ENCODE measurements around the gene CAMSAP2.

Gene CAMSAP2, protein sequence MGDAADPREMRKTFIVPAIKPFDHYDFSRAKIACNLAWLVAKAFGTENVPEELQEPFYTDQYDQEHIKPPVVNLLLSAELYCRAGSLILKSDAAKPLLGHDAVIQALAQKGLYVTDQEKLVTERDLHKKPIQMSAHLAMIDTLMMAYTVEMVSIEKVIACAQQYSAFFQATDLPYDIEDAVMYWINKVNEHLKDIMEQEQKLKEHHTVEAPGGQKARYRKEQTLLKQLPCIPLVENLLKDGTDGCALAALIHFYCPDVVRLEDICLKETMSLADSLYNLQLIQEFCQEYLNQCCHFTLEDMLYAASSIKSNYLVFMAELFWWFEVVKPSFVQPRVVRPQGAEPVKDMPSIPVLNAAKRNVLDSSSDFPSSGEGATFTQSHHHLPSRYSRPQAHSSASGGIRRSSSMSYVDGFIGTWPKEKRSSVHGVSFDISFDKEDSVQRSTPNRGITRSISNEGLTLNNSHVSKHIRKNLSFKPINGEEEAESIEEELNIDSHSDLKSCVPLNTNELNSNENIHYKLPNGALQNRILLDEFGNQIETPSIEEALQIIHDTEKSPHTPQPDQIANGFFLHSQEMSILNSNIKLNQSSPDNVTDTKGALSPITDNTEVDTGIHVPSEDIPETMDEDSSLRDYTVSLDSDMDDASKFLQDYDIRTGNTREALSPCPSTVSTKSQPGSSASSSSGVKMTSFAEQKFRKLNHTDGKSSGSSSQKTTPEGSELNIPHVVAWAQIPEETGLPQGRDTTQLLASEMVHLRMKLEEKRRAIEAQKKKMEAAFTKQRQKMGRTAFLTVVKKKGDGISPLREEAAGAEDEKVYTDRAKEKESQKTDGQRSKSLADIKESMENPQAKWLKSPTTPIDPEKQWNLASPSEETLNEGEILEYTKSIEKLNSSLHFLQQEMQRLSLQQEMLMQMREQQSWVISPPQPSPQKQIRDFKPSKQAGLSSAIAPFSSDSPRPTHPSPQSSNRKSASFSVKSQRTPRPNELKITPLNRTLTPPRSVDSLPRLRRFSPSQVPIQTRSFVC (N-terminal part only)

DNA sequence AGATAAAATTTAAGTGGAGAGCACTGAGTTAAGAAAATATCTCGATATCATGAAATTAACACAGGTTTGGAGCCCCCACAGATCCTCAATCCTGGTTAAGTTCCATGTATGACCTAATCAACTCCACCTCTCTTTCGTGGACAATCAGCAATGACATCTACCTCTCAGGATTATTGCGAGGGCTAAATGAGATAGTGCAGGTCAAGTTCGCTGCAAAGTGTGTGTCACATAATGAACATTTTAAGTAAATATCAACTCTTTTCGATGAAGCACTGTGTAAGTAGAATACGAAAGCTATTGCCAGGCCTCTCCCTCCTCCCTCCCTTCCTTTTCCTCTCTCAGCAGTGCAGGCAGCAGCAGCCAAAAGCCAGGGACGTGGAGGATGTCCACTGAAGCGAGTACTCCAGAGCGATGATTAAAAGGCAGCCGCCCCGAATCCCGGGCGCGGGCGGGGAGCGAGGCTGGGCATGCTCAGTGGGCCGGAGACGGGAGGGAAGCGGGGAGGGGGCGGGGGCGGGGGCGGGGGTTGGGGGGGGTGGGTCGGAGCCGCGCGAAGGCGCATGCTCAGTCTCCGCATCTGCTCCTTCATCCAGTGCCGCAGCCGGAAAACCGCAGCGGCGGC lies at the start of gene CAMSAP2:
CAMSAP2 (plus strand) TSS at position 567 of the 622 bp plus-strand sequence. CDS start 935 bp downstream, outside the sequence.
- peak; percentile 61 for DNase-seq

GRCh38 chr1:200692316-200692715 lies 46.4 kb upstream of the CAMSAP2 start:
- DNase-seq: no peak

DNA sequence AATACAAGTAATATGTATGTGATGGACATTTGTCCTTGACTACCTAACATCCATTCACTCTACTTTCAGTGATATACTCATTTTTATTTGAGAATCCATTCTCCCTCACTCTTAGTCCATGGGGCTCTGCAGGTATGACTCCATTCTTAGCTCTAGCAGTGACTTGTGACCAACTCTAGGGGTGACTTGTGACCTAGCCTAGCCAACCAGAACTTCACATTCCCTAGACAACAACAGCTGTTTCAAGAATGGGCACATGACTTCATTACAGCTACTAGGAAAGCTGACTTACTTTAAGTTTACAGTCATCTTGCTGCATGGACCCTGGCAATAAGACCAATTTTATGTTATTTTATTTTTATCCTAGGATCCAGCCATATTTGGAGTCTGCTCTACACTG lies 45.4 kb upstream of the CAMSAP2 start:
- DNase-seq: no peak

GRCh38 chr1:200694738-200695137 lies 44.0 kb upstream of the CAMSAP2 start:
- DNase-seq: no peak

- peak; percentile 20 for DNase-seq
Observed at GRCh38 chr1:200699871-200700270, 38.8 kb upstream of the CAMSAP2 start.

DNA sequence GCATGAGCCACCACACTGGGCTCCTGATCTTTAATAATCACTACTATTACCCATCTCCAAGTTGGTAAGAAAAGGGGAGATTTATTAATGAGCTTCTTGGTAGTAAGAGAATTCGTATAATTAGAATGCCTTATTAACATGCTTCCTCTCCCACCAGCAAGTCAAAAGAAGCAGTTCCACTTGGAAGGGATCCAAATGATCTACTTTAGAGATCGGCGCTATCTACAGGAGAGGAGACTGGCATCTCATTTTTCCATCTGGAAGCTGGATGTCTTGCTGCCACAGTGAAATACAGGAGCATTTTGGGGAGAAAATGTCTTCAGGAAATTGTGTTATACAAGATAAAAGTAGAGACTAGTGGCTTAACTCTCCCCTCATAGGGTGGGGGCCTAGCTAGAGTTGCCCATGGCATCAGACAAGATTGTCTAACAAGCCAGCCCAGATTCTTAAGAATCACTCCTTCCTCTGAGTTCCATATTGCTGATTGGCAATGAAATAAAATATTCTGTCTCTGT lies 33.6 kb upstream of the CAMSAP2 start:
- no peak for DNase-seq

DNA sequence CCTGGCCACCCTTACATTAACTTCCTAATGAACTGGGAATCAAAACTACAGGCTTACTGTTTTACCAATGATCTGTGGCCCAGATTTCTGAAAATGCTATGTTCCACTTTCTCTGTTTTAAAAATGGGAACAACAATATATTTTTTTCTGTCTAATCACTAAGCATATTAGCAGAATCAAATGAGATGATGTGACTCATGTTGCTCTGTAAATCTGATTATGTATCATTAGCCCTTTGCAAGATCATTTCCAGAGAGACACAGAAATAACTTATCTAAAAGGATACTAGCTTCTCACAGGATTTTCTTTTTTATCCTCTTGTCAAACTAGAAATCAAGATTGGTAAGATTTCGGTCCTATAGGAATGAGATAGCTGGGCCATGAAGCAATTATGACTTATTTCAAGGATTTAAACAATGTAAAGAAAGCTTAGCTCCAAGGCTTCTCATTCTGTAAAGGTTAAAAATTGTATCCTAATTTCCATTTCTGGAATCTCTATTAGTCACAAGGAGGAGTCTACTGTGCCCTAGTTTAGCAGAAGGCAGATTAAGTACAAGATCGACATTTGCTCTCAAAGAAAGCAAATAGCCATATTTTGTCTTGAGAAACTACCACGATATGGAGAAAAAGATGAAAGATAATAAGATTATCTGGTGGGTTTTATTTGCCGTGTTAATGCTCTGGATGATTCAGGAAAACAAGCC lies 32.4 kb upstream of the CAMSAP2 start:
- DNase-seq: no peak

DNA sequence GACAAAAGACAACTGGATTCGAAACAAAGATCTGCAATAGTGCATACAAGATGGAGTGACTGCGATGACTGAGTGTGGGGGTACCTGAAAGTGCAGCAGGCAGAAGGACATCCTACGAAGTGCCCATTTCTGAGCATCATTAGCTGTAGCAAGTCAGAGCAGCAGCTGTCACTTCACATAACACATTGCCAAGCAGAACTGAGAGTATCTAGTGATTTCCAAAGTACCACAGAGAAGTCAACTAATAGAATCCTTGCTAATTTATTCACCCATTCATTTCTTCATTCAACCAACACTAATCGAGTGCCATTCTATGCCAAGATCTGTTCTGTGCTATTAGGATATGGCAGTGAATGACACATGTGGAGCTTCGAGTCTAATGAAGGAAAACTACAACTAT lies 31.6 kb upstream of the CAMSAP2 start:
- no peak for DNase-seq

DNA sequence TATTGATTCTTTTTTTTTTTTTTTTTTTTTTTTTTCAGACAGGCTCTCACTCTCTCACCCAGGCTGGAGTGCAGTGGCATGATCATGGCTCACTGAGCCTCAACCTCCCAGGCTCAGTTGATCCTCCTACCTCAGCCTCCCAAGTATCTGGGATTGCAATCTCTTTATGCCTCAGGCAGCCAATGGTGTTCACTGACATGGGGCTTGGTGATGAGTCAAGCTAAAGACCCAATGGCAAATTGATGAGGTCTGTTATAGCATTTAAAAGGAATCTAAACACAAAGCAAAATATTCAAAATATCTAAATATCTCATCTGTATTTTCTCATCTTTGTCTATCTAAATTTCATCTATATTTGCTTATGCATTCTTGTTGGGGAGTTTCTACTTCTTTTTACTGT lies 30.5 kb upstream of the CAMSAP2 start:
- no peak for DNase-seq

DNA sequence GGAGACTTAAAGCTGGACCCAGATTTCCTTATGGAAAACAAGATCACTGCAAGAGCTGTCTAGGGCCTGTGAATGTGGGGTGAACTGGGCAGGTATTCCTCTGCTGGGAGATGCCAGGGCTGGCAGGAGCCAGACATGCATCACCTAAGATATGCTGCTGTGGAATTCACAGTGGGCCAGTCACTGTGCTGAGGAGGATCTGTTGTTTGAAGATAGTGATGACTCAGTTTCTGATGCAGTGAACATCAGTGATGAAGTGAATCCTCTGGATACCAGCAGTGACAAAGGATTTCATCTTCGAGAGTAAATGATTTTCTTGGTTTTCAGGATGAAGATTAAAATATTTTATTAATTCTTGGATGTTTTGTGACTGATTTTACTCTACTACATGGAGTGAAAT lies 29.9 kb upstream of the CAMSAP2 start:
- no peak for DNase-seq

DNA sequence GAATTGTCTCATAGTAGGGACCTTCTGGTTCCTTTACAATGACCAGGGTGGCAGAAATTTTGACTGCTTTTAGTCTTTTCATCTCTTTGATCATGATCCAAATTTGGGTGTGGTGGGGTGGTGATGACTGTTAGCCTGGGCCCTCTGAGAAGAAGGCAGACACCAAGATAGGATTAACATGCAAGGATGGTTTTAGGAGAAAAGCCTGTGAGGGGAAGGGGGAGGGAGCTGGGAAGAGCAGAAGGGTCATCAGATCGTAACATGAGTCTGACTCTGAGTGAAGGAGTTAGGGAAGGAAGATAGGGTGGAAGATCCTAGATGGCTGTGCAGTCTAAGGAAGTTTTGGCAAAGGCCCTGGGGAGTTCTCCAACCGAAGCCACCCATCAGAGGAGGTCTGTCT lies 28.5 kb upstream of the CAMSAP2 start:
- no peak for DNase-seq

GRCh38 chr1:200714504-200715187 lies 24.0 kb upstream of the CAMSAP2 start:
- DNase-seq: no peak

DNA sequence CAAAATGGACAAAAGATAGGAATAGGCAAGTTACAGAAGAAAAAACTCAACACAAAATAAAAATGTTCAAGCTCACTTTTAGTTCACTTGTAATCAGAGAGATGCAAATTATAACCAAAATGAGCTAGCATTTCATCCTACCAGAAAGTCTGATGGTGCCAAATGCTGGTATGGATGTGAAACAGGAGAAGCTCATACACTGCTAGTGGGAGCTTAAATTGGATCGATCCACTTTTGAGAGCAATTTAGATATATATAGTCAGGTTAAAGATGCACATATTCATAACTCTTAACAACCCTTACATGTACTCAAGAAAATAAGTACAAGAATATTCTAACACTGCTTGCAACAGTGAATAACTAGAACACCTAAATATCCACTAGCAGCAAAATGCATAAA lies 18.5 kb upstream of the CAMSAP2 start:
- DNase-seq: no peak

DNA sequence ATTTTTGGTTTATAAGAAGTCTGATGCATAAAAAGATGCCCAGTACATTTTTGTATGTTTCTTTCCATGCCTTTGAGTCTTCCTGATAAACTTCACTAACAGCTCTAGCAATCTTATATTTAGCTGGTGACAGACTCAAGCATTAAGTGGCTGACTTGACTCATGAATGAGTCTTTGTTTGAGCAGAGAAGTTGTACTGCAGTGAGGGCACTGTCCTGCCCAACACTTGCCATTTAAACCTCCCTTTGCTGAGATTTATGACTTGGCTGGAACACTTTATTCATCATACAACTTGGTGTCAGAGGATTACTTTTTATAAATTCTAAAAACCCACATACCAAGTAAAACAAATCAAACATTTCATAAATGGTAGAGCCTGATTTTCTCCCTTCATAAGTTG lies 14.6 kb upstream of the CAMSAP2 start:
- no peak for DNase-seq

DNA sequence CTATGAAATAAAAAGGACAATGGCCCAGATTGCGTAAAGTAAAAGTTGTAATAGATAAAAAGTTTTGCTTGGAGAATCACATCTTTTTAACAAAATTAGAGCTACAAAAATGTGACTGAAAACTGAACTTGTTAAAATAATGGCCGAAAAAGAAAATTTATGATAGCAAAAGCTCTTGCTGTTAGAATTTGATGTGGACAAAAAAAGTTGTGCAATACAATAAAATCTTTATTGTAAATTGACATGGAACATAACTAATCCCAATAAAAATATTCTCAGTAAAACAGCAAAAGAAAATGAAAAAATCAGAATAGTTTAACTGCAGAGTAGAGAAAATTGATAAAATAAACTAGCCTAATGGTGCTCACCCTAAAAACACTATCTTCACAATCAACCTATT lies 11.4 kb upstream of the CAMSAP2 start:
- DNase-seq: no peak

- no peak for DNase-seq
Observed at GRCh38 chr1:200729863-200730262, 8.8 kb upstream of the CAMSAP2 start.

DNA sequence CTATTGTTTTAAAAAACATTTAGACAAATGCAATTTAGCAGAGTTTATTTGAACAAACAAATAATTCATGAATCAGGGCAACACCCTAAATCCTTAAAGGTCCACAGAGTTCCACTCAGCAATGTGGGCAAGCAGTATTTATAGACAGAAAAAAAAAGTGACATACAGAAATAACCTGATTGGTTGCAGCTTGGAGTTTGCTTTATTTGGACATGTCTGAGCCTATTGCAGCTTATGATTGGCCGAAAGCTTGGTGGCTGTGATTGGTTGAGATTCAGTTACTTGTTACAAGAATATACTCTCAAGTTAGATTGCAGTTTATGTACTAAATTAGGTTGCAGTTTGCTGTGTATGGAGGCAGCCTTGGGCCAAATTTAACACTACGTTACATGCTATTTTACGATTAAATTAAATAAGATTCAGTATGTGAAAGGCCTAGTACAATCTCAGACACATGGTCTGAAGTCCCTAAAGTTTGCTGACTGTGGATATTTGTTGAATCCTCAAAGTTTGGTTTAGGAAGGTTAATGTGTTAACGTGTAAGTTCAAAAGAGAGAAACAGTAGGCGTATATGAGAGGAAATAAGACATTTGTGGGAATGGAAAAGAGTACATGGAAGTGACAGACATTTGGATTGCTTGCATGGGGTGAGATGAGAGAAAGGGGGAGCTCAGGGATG lies 6.9 kb upstream of the CAMSAP2 start:
- no peak for DNase-seq

DNA sequence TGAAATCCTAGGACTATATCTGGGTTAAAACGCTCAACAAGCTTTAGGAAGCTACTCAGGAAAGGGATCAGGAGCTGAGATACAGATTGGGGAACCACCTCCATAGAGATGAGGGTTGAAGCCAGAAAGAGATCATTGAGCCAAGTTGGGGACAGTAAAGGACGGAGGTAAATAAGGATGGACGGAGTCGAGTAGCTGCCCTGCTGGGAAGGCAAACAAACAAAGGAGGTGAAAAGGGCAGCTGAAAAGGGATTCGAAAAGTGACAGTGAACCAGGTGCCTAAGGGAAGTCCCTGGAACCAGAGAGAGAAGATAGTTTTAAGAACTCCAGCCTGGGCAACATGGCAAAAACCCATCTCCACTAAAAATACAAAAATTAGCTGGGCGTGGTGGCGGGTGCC lies 6.3 kb upstream of the CAMSAP2 start:
- DNase-seq: no peak

DNA sequence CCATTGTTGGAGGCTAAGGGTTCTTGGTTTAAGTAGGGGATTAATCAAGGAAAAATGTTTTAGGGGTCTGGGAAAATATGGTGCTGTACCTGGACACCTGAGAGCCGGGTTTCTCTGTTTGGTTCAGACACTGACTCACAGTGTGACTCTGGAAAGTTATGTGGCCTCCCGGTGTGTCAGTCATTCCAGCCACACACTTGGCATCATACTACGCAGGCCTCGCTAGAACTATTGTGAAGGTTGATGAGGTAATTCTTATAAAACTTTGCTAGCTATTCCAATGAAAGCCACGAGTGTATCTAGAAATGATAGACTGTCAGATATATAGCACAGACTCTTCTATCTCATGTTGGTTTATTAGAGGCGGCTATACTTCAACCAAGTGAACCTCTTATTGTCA lies 4.8 kb upstream of the CAMSAP2 start:
- DNase-seq: no peak

- DNase-seq: no peak
Observed at GRCh38 chr1:200737647-200738291, 924 bp upstream of the CAMSAP2 start.

All from CD4-positive, alpha-beta T cell treated with Interleukin-15 for 1 hour (primary cell).